T-helper 1 cell treated with Interleukin-12 subunit alpha and Interleukin-12 subunit beta and Interleukin-4 antibody, amounts not matched to agents 30 ng/mL and 1 ng/mL, for 36 hours (primary cell): Measurements from ENCODE around the gene IPCEF1. TPM values are rescaled to one million over a fixed set of nuclear protein-coding genes. Genes with fewer than 3 reads are reported as not detected.
"Not testable (repeated sequence)": the region's sequence is repeated elsewhere in the genome, so short reads cannot be mapped to it uniquely, and the experiment has no call there.

Experiments used
- intact Hi-C: fragments of 100-400 bp; cut with micrococcal nuclease; formaldehyde crosslinking; loops from one replicate; pipeline ENCODE4 v1.15.1; 2024
- total RNA-seq: library from RNA; stranded (reverse); gene quantifications from 2 replicates; pipeline ENCODE4 v1.2.3, GENCODE V29; 2022

The IPCEF1 gene
- total RNA-seq, 1 donor from 2014 or later = 5.4 TPM

- intact Hi-C loops = loop anchor here (1.0 to 5.0 kb wide), 11 partner anchors 17 to 1168 kb away; partner anchors contain the start of genes SCAF8 and TFB1M
Observed at GRCh38 chr6:154249499-154250298, 106.9 kb downstream of the IPCEF1 start.

- intact Hi-C loops = loop anchor here (1.0 to 5.0 kb wide), 6 partner anchors 8 to 1170 kb away; partner anchors contain the start of gene TFB1M
Observed at GRCh38 chr6:154247119-154247861, 109.3 kb downstream of the IPCEF1 start.

GRCh38 chr6:154246723-154247118 is 109.9 kb downstream of the IPCEF1 start:
- intact Hi-C loops = loop anchor here (1.0 to 5.0 kb wide), 6 partner anchors 7 to 1171 kb away; partner anchors contain the start of gene TFB1M

GRCh38 chr6:154245506-154245905 is 111.1 kb downstream of the IPCEF1 start:
- intact Hi-C loops = loop anchor here (5.0 kb wide), 4 partner anchors 907 to 1172 kb away; partner anchors contain the start of gene TFB1M

- intact Hi-C loops = no loop called here
Observed at GRCh38 chr6:154243793-154244750, 112.5 kb downstream of the IPCEF1 start.

- intact Hi-C loops = no loop called here
Observed at GRCh38 chr6:154242617-154243357, 113.8 kb downstream of the IPCEF1 start.

GRCh38 chr6:154241581-154241980 is 115.0 kb downstream of the IPCEF1 start:
- intact Hi-C loops = no loop called here

- intact Hi-C loops = not testable (repeated sequence)
Observed at GRCh38 chr6:154241061-154241460, 115.5 kb downstream of the IPCEF1 start.

GRCh38 chr6:154239392-154239791 is 117.2 kb downstream of the IPCEF1 start:
- intact Hi-C loops = loop anchor here (1.0 kb wide), 1 partner anchor 8 kb away; no protein-coding TSS in a partner anchor

GRCh38 chr6:154238831-154239230 is 117.8 kb downstream of the IPCEF1 start:
- intact Hi-C loops = loop anchor here (1.0 kb wide), 1 partner anchor 8 kb away; no protein-coding TSS in a partner anchor

- intact Hi-C loops = no loop called here
Observed at GRCh38 chr6:154236646-154237301, 119.8 kb downstream of the IPCEF1 start.

GRCh38 chr6:154234019-154234772 is 122.4 kb downstream of the IPCEF1 start:
- intact Hi-C loops = loop anchor here (5.0 kb wide), 2 partner anchors 1078 to 1252 kb away; partner anchors contain the start of genes FBXO5 and TFB1M

- intact Hi-C loops = loop anchor here (5.0 kb wide), 2 partner anchors 1079 to 1251 kb away; partner anchors contain the start of genes FBXO5 and TFB1M
Observed at GRCh38 chr6:154233383-154233782, 123.2 kb downstream of the IPCEF1 start.

GRCh38 chr6:154232013-154232910 is 124.3 kb downstream of the IPCEF1 start:
- intact Hi-C loops = loop anchor here (1.0 to 5.0 kb wide), 3 partner anchors 8 to 1250 kb away; partner anchors contain the start of genes FBXO5 and TFB1M

- intact Hi-C loops = loop anchor here (1.0 to 5.0 kb wide), 4 partner anchors 16 to 1249 kb away; partner anchors contain the start of genes FBXO5 and TFB1M
Observed at GRCh38 chr6:154230910-154231595, 125.5 kb downstream of the IPCEF1 start.

- intact Hi-C loops = loop anchor here (2.0 to 5.0 kb wide), 3 partner anchors 16 to 1248 kb away; partner anchors contain the start of genes FBXO5 and TFB1M
Observed at GRCh38 chr6:154230393-154230792, 126.2 kb downstream of the IPCEF1 start.
